ENCODE results near the gene SHLD1.
"Not testable (repeated sequence)": the region's sequence is repeated elsewhere in the genome, so short reads cannot be mapped to it uniquely, and the experiment has no call there.

SHLD1 gene

DNA sequence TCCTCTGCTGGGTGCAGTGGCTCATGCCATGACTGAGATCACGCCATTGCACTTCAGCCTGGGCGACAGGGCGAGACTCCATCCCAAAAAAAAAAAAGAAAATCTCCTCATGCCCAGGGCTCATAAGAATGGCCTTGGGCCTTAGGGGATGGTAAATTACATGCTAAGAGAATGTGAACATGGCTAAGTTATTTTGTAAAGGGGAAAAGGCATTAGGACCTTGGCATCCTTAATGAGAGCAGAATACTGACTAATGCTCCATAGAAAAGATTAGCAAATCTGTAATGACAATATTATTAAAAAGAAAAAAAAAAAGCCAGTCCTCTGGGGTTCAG is 12.6 kb upstream of the SHLD1 start:
- no peak for DNase-seq

DNA sequence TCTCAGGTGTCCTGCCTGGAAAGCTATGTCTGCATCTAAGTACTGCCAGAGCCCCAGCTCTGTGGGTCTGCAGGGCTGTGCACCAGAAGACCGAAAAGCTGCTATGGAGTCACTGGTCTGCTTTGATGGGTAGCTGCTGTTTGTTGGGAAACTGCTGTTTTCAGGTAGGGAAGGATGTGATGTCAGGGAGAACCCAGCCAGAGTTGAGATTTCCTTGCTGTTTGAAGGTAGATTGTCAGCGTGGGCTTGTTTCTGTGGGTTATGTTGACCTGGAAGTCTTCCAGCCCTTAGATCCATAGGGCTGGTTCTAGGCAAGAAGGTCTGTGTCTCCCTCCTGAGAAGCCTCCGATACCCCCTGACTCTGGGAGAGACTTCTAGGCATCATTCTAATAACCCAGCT is 12.2 kb upstream of the SHLD1 start:
- no peak for DNase-seq

DNA sequence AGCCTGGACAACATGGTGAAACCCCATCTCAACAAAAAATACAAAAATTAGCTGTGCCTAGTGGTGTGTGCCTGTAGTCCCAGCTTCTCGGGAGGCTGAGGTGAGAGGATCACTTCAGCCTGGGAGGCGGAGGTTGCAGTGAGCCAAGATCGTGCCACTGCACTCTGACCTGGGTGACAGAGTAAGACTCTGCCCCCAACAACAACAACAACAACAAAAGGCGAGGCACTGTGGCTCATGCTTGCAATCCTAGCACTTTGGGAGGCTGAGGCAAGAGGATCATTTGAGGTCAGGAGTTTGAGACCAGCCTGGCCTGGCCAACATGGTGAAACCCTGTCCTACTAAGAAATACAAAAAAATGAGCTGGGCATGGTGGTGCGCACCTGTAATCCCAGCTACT is 9.6 kb upstream of the SHLD1 start:
- DNase-seq: not testable (repeated sequence)

DNA sequence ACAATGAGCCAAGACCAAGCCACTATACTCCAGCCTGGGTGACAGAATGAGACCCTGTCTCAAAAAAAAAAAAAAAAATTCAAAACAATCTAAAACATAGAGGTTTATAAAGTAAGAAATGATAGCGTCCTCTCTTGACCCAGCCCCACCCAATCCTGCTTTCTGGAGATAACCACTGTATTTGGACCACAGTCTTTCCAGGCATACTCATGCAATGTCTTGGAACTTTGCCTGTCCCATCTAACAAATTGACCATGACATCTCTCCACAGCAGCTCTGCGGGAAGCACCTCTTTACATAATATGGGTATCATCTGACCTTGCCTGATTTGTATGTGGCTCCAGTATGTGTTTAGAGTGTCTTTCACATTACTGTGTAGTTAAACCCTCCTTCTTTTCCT is 9.1 kb upstream of the SHLD1 start:
- DNase-seq: no peak

DNA sequence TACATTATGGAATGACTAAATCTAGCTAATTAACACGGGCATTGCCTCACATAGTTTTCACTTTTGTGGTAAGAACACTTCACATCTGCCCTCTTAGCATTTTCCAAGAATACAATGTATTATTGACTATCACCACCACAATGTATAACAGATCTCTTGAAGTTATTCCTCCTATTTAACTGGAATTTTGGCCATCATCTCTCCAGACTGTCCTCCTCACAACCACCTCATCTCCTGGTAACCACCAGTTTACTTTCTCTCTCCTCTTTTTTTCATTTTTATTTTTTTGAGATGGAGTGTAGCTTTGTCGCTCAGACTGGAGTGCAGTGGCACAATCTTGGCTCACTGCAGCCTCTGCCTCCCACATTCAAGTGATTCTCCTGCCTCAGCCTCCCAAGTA is 8.2 kb upstream of the SHLD1 start:
- no peak for DNase-seq

DNA sequence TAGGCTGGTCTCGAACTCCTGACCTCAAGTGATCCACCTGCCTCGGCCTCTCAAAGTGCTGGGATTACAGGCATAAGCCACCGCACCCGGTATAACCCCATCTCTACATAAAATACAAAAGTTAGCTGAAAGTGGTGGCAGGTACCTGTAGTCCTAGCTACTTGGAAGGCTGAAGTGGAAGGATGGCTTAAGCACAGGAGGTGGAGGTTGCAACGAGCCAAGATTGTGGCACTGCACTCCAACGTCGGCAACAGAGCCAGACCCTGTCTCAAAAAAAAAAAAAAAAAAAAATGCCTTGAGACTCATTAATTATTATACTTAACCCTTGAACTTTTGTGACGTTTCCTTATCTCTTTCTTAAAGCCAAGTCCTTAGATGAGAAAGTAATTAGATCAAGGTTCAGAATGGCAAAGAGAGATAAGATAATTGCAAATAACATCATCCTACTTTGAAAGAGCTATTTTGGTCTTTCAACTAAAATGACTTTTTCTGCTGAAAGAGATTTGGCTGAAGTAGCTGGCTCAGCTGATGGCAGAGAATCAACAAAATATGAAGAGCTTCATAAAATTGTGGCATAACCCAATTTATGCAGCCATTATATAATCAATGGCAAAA is 4.7 kb upstream of the SHLD1 start:
- DNase-seq: no peak

DNA sequence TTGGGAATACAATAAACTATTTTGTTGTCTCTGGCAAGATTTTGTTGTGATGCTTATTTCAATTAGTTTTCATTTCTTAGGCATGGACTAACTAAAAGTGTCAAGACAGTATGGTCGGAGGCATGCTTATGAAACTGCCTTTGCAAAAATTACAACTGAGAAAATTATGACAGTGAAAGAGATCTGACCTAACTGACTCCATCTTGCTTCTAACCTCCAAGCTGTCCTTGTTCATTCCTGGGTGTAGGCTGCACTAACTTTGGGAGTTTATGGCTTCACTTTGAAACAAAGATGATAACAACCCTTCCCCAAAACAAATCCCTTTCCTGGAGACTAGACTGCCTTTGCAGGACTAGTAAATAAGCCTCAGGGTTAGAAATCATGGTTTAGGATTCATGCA is 4.1 kb upstream of the SHLD1 start:
- no peak for DNase-seq

DNA sequence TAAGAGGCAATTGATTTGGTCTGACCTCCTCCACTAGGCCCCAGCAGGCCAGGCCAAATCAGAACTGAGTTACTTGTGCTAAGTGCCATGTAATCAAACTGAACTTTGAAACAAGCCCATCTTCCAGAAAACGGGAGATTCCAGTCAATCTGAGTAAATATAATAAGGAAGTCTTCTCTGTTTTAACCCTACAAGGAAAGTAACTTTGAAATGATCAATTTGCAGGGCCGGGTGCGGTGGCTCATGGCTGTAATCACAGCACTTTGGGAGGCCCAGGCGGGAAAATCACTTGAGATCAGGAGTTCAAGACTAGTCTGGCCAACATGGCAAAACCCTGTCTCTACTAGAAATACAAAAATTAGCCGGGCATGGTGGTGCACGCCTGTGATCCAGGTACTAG is 2.0 kb upstream of the SHLD1 start:
- DNase-seq: no peak

DNA sequence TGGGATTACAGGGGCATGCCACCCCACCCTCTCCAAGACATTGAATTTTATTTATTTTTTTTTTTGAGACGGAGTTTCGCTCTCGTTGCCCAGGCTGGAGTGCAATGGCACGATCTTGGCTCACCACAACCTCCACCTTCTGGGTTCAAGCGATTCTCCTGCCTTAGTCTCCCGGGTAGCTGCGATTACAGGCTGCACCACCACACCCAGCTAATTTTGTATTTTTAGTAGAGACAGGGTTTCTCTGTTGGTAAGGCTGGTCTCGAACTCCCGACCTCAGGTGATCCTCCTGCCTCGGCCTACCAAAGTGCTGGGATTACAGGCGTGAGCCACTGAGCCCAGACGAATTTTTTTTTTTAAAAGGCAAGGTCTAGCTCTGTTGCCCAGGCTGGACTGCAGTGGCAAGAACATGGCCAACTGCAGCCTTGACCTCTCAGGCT is 669 bp upstream of the SHLD1 start:
- not testable (repeated sequence) for DNase-seq

DNA sequence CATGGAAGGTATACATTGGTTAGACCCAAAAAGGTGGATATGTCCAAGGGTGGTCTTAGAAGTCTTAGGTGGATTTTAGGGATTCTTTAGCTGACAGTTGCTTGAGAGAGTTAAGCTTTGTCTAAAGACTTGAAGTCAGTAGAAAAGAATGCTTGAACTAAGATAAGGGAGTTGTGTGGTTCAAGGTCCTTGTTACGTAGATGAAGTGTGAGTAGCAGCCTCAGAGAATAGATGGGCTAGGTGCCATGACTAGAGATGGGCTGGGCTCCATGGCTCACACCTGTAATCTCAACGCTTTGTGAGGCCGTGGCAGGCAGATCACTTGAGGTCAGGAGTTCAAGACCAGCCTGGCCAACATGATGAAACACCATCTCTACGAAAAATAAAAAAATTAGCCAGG is 1.7 kb downstream of the SHLD1 start:
- DNase-seq: no peak

DNA sequence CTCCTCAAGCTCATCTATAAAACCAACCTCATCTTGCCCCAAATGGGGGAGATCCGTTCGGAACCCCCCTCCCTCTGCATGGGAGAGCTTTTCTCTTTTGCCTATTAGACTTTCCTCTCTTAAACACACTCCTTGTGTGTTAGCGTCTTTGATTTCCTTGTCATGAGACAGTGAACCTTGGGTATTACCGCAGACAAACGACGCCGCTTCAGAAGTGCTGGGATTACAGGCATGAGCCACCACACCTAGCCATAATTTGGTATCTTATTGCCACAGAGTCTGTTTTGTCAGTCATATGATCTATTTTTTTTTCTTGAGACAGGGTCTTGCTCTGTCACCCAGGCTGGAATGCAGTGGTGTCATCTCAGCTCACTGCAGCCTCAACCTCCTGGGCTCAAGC is 3.6 kb downstream of the SHLD1 start:
- no peak for DNase-seq

DNA sequence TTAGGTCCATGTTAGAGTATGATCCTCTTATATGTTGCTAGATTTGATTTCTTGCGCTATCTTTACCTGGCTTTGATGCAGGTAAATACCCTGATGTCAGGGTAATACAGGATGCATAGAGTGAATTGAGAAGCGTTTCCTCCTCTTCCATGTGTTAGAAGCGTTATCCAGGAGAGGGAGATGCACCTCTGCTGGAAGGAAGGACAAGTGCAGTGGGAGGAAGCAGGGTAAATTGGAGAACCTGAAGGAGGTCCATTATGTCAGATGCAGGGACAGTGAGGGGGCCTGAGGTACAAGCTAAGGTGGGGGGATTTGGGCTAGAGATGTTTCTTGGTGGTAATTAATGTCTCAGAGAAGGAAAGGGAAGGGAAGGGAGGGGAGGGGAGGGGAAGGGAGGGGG is 7.7 kb downstream of the SHLD1 start:
- DNase-seq: no peak

DNA sequence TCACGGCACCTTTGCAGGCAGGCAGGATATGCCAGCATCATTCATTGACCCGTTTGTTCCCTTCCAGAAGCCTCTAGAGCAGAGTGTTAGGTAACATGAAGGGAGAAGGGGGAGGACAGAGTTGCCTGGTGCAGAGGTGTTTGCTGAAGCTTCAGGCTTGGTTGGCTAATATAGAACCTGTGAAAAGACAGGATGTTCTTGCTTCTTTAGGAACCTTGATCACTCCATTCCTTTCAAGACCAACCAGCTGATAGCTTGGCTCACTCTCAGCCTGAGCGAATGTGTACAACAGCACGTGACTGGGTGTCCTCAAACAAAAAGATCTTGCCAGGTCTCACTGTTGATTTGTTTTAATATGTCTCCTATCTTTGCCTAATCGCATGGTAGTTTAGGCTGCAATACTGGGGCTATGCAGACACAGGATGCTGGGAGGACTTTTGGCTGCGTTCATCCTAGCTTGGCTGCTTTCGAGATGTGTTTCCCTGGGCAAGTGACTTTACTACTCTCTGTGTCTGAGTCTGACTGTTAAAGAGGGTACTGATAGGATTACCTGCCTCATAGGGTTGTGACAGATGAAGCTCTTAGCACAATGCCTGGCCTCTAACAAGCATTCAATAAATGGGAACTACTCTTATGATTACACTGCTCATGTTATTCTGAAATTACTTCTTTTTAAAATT is 16.0 kb downstream of the SHLD1 start:
- no peak for DNase-seq

DNA sequence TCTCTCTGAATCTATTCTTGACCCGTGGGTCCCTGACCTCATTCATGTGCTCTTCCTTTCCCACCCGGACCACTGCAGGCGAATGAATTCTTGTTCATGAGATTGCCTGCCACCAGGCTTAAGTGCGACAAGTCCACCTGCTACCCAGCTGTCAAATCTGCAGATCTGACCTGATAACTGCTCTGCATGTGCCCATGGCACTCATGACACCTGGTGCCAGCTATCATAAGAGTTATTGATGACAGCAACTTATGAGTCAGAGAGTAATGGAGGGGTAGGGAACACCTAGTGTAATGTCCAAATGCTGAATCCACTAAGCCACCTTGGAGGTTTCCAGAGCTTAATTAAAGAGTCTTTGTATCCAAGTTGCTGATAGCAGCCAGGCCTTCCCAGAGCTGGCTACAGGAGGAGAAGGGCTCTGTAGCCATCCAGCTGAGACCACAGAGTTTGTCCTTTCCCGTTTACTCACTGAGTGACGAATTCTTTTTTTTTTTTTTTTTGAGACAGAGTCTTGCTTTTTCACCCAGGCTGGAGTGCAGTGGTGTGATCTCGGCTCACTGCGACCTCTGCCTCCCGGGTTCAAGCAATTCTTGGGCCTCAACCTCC is 17.4 kb downstream of the SHLD1 start:
- no peak for DNase-seq

DNA sequence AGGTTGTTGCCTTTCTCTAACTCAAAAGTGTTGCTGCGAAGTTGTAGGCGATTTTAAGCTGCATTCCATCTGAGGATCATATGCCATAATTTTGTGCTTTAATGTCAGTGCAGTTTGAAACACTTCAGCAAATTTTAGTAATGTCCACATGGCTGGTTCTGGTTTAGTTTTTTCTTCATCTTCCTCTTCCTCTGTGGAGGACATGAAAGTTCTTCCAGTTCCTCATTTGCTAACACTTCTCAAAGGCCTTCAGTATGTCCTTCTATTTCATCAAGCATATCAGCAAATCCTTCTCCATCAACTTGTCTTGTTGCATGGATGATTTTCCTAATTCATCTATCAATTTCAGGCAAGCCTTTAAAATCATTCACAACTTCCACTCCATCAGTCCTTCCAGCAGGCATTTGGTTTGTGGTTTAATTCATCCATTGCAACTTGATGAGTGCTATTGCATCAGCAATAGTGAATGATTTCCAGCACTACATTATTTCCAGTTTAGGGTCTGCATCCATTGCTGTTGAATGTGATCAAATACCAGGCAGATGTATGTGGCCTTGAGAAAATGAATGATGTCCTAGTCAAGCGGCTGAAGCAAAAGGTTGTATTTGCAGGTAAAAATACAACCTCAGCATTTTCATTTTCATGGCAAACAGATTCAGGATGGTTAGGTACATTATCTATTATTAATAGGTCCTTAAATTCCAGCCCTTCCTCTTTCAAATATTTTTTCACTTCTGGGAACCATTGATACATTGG is 20.2 kb downstream of the SHLD1 start:
- DNase-seq: no peak

DNA sequence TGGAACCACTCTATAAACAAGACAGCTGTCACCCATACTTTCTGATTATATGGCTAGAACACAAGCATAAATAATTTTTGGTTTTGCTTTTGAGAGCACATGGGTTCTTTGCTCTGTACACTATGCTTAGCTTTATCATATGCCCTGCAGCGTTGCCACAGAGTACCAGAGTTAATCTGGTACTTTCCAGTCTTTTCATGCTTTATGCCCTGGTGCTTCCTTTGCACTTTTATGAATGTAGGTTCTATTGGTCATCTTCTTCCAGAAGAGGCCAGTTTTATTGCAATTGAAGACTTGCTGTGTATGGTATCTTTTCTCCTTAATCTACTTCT is 20.8 kb downstream of the SHLD1 start:
- no peak for DNase-seq

DNA sequence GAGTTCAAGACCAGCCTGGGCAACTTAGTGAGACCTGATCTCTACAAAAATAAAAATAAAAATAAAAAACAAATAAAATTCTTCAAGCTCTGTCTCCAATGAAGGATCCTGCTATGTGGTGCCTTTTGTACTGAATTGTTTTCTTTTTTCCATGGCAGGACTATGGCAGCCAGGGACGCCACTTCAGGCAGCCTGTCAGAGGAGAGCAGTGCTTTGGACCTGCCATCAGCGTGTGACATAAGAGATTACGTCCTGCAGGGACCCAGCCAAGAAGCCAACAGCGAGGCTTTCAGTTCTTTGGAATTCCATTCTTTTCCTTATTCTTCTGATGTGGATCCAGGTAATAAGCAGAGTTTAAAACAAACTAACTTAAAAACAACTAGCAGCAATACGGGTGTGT is 22.5 kb downstream of the SHLD1 start:
- no peak for DNase-seq

DNA sequence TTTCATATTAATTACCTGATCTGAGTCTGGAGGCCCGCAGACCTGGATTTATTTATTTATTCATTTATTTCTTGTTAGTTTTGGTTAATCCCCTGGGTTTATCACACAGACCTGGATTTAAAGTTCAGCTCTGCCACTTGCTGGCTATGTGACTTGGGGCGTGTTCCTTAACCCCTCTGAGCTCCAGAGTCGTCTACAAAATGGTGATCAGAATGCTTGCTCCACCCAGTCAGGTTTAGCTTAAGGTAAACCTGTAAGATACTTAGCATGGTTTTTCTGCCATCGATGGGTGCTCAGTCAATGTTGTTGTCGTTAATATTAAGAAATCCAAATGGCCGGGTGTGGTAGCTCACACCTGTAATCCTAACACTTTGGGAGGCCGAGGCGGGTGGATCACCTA is 23.4 kb downstream of the SHLD1 start:
- DNase-seq: no peak

DNA sequence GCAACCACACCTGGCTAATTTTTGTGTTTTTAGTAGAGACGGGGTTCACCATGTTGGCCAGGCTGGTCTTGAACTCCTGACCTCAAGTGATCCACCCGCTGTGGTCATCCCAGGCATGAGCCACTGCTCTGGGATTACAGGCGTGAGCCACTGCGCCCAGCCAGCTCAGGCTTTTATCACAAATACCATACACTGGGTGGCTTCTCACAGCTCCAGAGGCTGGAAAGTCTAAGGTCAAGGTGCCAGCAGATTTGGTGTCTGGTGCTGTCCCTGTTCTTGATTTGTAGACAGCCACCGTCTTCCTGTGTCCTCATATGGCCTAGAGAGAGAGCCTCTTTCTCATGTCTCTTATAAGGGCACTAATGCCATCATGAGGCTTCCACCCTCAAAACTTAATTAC is 25.9 kb downstream of the SHLD1 start:
- DNase-seq: no peak

DNA sequence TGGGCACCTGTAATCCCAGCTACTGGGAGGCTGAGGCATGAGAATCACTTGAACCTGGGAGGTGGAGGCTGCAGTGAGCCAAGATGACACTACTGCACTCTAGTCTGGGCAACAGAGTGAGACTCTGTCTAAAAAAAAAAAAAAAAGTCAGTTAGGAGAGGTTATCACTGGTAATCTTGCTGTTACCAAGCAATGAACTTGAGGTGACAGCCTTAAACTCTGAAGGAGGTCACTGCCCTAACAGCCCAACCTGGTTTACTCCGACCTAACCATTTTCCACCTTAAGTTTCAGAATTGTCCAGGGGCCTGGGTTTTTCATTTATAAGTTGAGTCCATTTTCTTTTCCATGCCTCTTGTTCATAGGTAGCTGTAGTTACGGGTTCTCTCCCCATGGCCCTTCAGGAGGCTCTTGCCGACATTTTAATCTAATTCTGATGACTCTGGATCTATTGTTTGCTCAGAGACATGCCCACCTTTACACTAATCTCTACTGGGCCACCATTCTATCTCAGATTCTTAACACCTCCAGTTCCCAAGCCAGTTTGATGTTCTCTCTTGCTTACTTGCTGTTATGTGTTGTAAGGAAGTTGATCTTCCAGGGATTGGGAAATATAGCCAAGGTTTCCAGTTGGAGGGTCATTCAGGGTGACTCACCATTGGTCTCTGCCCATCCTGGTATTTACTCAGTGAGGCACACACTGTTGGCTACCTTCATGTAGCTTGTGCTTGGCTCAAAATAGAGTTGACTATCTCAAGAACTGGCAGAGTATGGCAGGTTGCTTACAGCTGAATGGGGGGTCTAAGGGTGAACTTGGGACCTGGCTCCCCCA is 29.1 kb downstream of the SHLD1 start:
- no peak for DNase-seq

DNA sequence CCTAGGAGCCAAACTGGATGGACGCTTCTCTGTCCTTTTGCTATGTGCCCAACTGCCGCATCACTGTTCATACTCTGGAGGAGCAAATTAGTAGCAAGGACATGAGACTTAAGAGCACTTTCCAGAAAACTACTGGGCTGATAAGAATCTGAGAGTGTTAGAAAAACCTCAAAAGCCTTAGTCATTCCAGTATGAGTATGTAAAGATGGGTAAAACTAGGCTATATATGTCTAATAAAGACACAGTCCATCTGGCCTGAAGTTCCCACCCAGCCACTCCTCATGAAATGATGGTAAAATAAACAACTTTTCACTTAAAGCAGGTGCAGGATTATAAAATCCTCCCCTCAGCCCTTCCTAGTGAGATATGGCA is 30.6 kb downstream of the SHLD1 start:
- DNase-seq: no peak

DNA sequence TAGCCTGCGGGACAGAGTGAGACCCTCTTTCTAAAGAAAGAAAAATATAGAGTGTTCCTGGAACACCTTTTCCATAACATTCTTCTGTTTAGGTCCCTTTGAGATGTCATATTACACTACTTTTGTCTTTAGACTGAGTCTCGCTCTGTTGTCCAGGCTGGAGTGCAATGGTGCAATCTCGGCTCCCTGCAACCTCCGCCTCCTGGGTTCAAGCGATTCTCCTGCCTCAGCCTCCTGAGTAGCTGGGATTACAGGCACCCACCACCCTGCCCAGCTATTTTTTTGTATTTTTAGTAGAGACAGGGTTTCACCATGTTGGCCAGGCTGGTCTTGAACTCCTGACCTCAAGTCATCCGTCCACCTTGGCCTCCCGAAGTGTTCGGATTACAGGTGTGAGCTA is 31.2 kb downstream of the SHLD1 start:
- not testable (repeated sequence) for DNase-seq
